Measurements from ENCODE around the gene KCNK7.

Gene KCNK7

DNA sequence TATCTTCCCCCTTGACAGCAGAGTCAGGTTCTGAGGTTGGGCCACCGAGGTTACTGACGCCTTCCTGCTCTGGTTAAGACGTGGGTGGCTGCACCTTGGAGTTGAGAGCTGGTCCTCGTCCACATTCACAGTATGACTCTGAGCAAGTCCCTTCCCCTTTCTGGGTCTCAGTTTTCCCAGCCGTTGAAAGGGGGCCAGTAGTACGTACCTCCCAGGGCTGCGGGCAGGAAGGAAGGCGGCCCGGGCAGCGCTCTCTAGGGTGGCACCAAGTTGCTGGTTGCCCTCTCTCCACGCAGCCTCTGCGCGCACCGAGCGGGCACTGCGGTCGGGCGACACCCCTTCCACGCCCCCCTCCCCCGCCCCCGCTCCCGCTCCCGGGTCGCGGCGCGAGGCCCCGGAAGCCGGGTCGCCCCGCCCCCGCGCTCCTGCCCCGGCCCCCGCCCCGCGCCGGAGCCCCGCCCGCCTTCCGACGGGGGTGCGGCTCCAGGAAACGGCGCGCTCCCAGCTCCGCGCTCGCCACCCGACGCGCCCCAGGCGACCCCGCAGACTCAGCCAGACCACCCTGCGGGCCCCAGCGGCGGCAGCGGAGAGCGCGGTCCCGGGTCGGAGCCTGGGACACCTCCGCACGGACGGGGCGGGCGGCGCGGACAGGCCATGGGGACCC lies 19.9 kb downstream of the KCNK7 start, which contains the start of gene EHBP1L1:
Gene EHBP1L1 (plus strand): TSS at position 486 of the 664 bp plus-strand sequence. CDS start 250 bp downstream, outside the sequence.
- H3K36me3 ChIP-seq: peaks cover 4% of the 10 kb centered on the region; the same call in 1 of the 2 replicates
- no peaks in the 10 kb centered on the region for H3K27me3 ChIP-seq
- H3K4me1 ChIP-seq: no peaks in the 10 kb centered on the region
- TF ChIP-seq CTCF (IDR thresholded peaks at IDR 0.05; ENCODE audit: low read depth, low read length): no peak
- DNase-seq: peak; percentile 32
- H3K4me3 ChIP-seq (ENCODE audit: low read depth, low read length): no peak within 1 kb of the TSS
- H3K9me3 ChIP-seq: no peaks in the 10 kb centered on the region

- no peak overlapping the region for H3K4me3 ChIP-seq (ENCODE audit: low read depth, low read length)
- H3K36me3 ChIP-seq: peaks cover 4% of the 10 kb centered on the region; the same call in 1 of the 2 replicates
- DNase-seq: no peak
- H3K4me1 ChIP-seq: no peaks in the 10 kb centered on the region
- H3K9me3 ChIP-seq: no peaks in the 10 kb centered on the region
- TF ChIP-seq CTCF (IDR thresholded peaks at IDR 0.05; ENCODE audit: low read depth, low read length): no peak
- no peaks in the 10 kb centered on the region for H3K27me3 ChIP-seq
These were observed 20.6 kb downstream of the KCNK7 start for GRCh38 chr11:65574811-65575567.

DNA sequence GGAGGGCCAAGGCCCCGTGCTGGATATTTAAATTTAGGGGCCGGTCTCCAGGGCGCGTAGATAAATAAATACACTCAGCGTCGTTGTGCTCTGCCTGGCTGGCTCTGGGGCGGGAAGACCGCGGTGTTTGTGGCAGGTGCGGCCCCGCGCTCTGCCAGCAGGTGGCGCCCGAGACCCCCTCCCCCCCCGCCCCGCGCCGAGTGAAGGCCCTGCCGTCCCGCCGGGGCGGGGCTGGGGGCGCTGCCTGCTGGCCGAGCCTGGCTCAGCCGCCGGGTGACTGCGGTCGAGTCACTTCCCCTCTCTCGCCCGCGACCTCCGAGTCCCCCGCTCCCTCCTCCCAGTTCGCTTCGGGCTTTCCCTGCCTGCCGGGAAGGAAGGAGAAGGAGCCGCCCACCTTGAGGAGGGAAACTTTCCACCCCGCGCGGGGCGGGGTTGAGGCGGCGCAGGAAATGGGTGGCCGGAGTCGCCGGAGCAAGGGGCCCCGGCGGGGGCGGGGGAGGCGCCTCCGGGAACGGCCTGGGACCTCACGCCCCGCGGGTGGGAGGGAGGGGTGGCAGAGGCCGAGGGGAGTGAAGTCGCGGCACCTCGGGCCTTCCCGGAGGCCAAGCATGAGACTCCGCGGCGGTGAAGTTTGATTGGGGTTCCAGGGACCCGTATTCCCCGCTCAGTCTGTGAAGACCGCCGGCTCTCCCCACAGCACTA lies 21.3 kb downstream of the KCNK7 start:
- DNase-seq: peak; percentile 83
- H3K36me3 ChIP-seq: peaks cover 4% of the 10 kb centered on the region; the same call in 1 of the 2 replicates
- no peaks in the 10 kb centered on the region for H3K27me3 ChIP-seq
- no peaks in the 10 kb centered on the region for H3K4me1 ChIP-seq
- H3K9me3 ChIP-seq: no peaks in the 10 kb centered on the region
- peak; percentile 33 for TF ChIP-seq CTCF (IDR thresholded peaks at IDR 0.05; ENCODE audit: low read depth, low read length)
- H3K4me3 ChIP-seq (ENCODE audit: low read depth, low read length): peak overlapping the region; percentile 20; the same call in 1 of the 2 replicates

- no peaks in the 10 kb centered on the region for H3K4me1 ChIP-seq
- peaks cover 4% of the 10 kb centered on the region; the same call in 1 of the 2 replicates for H3K36me3 ChIP-seq
- H3K4me3 ChIP-seq (ENCODE audit: low read depth, low read length): peak overlapping the region; percentile 50; the same call in 1 of the 2 replicates
- no peak for TF ChIP-seq CTCF (IDR thresholded peaks at IDR 0.05; ENCODE audit: low read depth, low read length)
- H3K27me3 ChIP-seq: no peaks in the 10 kb centered on the region
- H3K9me3 ChIP-seq: no peaks in the 10 kb centered on the region
- no peak for DNase-seq
These were observed 22.1 kb downstream of the KCNK7 start for GRCh38 chr11:65573391-65574079.

DNA sequence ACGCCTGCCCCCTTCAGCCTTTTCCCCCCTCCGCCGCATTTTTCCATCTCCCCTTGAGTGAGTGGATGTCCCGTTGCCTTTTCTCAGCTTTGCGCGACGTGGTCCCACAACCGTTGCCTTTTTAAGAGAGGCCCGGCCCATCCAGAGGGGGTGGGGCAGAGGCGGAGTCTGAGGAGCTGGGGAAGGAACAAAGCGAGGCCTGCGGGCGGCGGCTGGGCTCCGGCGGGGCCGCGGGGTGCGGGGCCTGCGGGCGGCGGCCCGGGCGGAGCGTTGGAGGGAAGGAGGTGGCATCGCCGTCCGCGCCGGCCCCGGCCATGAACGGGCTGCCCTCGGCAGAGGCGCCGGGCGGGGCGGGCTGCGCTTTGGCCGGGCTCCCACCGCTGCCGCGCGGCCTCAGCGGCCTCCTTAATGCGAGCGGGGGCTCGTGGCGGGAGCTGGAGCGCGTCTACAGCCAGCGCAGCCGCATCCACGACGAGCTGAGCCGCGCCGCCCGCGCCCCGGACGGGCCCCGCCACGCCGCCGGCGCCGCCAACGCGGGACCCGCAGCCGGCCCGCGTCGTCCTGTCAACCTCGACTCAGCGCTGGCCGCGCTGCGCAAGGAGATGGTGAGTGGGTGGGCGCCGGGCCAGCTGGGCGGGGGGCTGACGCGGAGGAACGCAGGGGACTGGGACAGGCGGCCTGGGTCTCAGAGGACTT lies 23.1 kb downstream of the KCNK7 start, which contains the start of gene FAM89B:
Gene FAM89B (plus strand): TSS at position 183 of the 696 bp plus-strand sequence. CDS start 132 bp downstream, at position 315.
- Histone ChIP-seq H3K4me3 (ENCODE audit: low read depth, low read length) (peak within 1 kb of the TSS; percentile 80), H3K36me3 (peaks cover 4% of the 10 kb centered on the region; the same call in 1 of the 2 replicates), H3K27me3 (no peaks in the 10 kb centered on the region), H3K9me3 (no peaks in the 10 kb centered on the region), H3K4me1 (no peaks in the 10 kb centered on the region)
- DNase-seq: peak; percentile 84
- TF ChIP-seq CTCF (IDR thresholded peaks at IDR 0.05; ENCODE audit: low read depth, low read length): no peak
